ENCODE results near the gene STX16. TPM values are rescaled to one million over a fixed set of nuclear protein-coding genes. Genes with fewer than 3 reads are reported as not detected.
A peak's percentile ranks its signal among the peaks of the same experiment; 100 is the strongest.

The STX16 gene
- total and polyA plus RNA-seq, 8 donors = 50.4 to 105 (median 95.0) TPM

- no peak for ATAC-seq
- Histone ChIP-seq H3K27ac (no peak overlapping the region), H3K36me3 (peaks cover 0 to 40% of the 10 kb centered on the region in 2 donors), H3K4me1 (no peaks in the 10 kb centered on the region), H3K27me3 (no peaks in the 10 kb centered on the region), H3K9me3 (no peaks in the 10 kb centered on the region), H3K4me3 (no peak overlapping the region)
- DNase-seq = peak in 2 of 4 donors; percentile 8 to 56
- no peak for TF ChIP-seq CTCF (IDR thresholded peaks at IDR 0.05)
- intact Hi-C loops (cut with DNase I) = no loop called here
Measured at GRCh38 chr20:58710481-58711265, 59.6 kb downstream of the STX16 start.

DNA sequence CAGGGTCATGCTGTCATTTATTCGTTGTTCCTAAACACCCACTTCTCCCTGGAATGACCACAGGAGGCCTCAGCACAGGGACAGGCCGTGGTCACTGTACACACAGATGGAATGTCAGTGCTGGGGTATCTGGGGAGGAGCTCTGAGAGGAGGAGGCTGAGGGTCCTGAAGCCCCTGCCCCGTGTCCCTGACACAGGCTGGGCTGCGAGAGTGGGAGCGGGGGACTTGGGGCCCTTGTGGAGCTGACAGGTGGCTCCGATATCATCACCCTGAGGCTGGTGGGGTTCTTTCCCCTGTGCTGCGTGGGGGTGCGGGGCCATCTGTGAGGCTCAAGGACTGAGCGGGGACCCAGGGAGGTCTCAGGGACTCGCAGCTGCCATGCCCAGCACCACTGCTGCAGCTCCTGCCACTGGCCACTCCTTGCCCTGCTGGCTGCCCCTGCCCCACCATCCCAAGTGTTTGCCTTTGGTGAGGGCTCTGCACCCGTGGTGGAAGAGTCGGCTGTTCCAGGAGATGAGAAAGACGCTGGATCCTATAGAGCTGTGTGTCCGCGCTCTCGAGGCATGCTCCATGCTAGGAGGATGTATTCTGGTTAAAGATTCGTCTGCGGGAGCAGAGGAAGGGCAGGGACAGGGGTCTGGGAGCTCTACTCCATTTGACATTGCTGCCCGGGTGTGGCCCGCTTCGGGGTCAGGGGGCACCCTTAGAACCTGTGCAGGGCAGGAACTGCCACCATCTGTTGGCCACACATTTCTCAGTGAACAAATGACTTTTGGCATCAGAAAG is 60.4 kb downstream of the STX16 start:
- no peak for TF ChIP-seq CTCF (IDR thresholded peaks at IDR 0.05)
- peaks cover 0 to 46% of the 10 kb centered on the region in 2 donors for H3K36me3 ChIP-seq
- H3K9me3 ChIP-seq = no peaks in the 10 kb centered on the region
- ATAC-seq (no peak), DNase-seq (peak in 2 of 4 donors; percentile 14 to 66)
- H3K4me1 ChIP-seq = no peaks in the 10 kb centered on the region
- intact Hi-C loops (cut with DNase I) = no loop called here
- H3K27me3 ChIP-seq = no peaks in the 10 kb centered on the region
- no peak overlapping the region for H3K4me3 ChIP-seq
- no peak overlapping the region for H3K27ac ChIP-seq

DNA sequence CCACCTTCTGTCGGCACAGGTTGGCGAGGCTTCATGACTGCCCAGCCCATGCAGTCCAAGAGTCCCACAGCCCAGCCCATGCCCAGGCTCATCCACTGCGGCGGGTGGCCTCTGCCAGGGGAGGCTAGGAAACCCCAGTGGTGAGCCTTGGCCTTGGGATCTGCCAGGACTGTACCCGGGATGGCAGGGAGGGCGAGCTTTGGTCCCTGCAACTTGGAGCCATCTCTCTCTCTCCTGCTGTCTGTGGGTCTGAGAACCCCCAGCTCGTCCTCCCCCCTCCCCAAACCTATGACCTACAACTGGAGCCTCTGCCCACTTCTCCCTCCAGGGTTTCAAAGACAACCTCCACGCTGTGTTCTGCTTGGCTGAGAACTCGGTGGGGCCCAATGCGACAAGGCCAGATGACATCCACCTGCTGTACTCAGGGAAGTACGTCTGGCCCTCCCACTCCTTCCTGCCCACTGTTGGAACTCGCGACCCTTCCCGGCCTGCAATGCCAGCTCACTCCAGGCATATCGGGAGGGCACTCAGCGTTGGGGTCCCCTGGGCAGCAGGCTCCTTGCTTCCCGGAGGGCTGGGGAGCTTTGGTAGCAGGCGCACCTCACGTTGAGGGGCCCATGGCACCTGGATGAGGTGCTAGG is 61.2 kb downstream of the STX16 start:
- intact Hi-C loops (cut with DNase I) = no loop called here
- DNase-seq = peak in 2 of 4 donors; percentile 23 to 67
- H3K4me3 ChIP-seq = no peak overlapping the region
- no peaks in the 10 kb centered on the region for H3K27me3 ChIP-seq
- H3K4me1 ChIP-seq = no peaks in the 10 kb centered on the region
- no peak for TF ChIP-seq CTCF (IDR thresholded peaks at IDR 0.05)
- H3K9me3 ChIP-seq = no peaks in the 10 kb centered on the region
- ATAC-seq = no peak
- no peak overlapping the region for H3K27ac ChIP-seq
- H3K36me3 ChIP-seq = peaks cover 0 to 41% of the 10 kb centered on the region in 2 donors

DNA sequence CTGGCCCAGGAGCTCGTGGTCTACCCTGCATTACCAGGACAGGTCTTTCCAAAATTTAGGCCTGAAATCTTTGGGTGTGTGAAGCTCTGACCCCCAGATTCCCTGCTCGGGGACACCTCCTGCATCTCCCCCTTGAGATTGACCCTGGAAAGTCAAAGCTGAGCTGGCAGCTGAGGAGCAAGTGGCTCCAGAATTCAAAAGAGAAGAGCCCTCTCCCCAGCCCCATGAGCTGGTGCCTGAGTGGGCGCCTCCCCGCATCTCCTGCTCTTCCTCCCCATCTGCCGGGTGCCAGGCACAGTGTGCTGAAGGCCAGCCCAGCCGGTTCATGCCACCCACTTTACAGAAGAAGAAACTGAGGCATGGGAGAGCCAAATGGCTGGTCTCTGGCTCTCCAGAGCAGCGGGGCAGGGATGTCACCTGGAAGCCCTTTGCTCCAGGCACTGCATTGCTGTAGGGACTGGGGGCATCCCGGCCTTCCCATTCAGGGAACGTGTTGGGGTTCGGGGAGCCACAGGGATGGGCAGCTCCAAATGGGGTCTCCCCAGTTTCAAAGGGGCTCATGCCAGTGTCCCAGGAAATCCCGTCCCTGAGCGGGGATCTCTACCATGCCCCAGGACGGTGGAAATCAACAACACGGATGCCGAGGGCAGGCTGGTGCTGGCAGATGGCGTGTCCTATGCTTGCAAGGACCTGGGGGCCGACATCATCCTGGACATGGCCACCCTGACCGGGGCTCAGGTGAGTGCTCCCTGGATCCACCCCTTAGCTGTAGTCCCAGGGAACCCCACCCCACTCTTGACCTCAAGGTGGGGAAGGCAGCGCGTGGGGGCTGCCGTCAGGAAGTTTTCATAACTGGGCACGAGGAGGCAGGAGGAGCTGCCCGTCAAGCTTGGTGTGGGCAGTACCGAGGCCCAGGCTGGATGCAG is 62.0 kb downstream of the STX16 start:
- TF ChIP-seq CTCF (IDR thresholded peaks at IDR 0.05) = no peak
- Histone ChIP-seq H3K9me3 (no peaks in the 10 kb centered on the region), H3K4me1 (no peaks in the 10 kb centered on the region), H3K27me3 (no peaks in the 10 kb centered on the region), H3K4me3 (no peak overlapping the region), H3K27ac (no peak overlapping the region), H3K36me3 (peaks cover 0 to 40% of the 10 kb centered on the region in 2 donors)
- DNase-seq (peak in 2 of 4 donors; percentile 32 to 42), ATAC-seq (no peak)
- intact Hi-C loops (cut with DNase I) = no loop called here
